ENCODE results near the gene TDRD7. TPM values are rescaled to one million over a fixed set of nuclear protein-coding genes. Genes with fewer than 3 reads are reported as not detected.
A peak's percentile ranks its signal among the peaks of the same experiment; 100 is the strongest.

The TDRD7 gene
- total RNA-seq, 1 donor from 2014 or later = 7.6 TPM

DNA sequence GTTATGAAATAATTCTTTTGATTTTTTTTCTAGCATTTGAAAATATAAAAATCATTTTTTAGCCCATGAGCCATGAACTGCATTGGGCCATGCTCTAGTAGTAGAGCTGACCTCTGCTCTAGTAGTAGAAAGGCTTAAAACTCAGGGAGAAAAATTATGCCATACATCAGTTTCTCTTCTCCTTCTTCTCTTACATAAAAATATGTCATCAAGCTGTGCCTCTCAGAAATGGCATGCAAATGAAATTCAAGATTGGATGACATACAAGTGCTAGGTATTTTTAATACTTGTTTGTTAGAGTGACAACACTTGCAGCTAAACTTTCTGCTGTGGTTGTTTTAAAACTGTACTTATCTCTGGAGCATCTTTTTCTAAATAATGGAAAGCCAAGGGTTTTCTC lies 47.4 kb downstream of the TDRD7 start:
- H3K9me3 Mint-ChIP-seq = no peaks in the 10 kb centered on the region
- H3K36me3 Mint-ChIP-seq = no peaks in the 10 kb centered on the region
- H3K27me3 Mint-ChIP-seq = no peaks in the 10 kb centered on the region

GRCh38 chr9:97462159-97462558 lies 50.3 kb downstream of the TDRD7 start:
- Mint-ChIP-seq H3K27ac (no peak overlapping the region), H3K4me1 (ENCODE audit: unreplicated experiment) (no peaks in the 10 kb centered on the region)
- no peak for DNase-seq (ENCODE audit: extremely low spot score, unreplicated experiment)

More for the DNA sequence above, 47.4 kb downstream of the TDRD7 start:
- DNase-seq (ENCODE audit: extremely low spot score, unreplicated experiment) = no peak
- TF ChIP-seq CTCF (conservative IDR thresholded peaks at IDR 0.05) = no peak
- no peaks in the 10 kb centered on the region for H3K4me1 Mint-ChIP-seq (ENCODE audit: unreplicated experiment)
- no peak overlapping the region for H3K4me3 Mint-ChIP-seq
- H3K27ac Mint-ChIP-seq = no peak overlapping the region

DNA sequence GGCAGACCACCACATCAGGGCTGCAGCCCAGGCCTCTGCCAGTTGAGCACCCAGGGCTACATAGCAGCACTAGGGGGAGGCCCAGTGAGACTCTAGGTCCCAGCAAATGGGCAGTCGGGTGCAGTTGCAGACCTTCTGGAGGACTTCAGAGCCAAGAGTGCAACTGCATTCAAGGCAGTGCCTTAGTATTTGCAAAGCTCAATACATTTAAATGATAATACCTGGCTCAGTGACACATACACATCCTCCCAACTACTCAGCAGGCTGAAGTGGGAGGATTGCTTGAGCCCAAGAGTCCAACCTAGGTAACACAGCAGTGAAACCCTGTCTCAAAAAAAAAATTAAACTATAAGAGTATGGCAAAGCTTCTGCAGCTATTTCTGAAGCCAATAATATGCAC lies 51.0 kb downstream of the TDRD7 start:
- no peak overlapping the region for H3K27ac Mint-ChIP-seq
- TF ChIP-seq CTCF (conservative IDR thresholded peaks at IDR 0.05) = no peak
- H3K4me1 Mint-ChIP-seq (ENCODE audit: unreplicated experiment) = no peaks in the 10 kb centered on the region
- no peak overlapping the region for H3K4me3 Mint-ChIP-seq
- no peaks in the 10 kb centered on the region for H3K36me3 Mint-ChIP-seq
- no peaks in the 10 kb centered on the region for H3K9me3 Mint-ChIP-seq
- no peaks in the 10 kb centered on the region for H3K27me3 Mint-ChIP-seq
- no peak for DNase-seq (ENCODE audit: extremely low spot score, unreplicated experiment)

More at GRCh38 chr9:97462159-97462558, 50.3 kb downstream of the TDRD7 start:
- no peaks in the 10 kb centered on the region for H3K27me3 Mint-ChIP-seq
- H3K4me3 Mint-ChIP-seq = no peak overlapping the region
- H3K9me3 Mint-ChIP-seq = no peaks in the 10 kb centered on the region
- H3K36me3 Mint-ChIP-seq = no peaks in the 10 kb centered on the region
- no peak for TF ChIP-seq CTCF (conservative IDR thresholded peaks at IDR 0.05)

DNA sequence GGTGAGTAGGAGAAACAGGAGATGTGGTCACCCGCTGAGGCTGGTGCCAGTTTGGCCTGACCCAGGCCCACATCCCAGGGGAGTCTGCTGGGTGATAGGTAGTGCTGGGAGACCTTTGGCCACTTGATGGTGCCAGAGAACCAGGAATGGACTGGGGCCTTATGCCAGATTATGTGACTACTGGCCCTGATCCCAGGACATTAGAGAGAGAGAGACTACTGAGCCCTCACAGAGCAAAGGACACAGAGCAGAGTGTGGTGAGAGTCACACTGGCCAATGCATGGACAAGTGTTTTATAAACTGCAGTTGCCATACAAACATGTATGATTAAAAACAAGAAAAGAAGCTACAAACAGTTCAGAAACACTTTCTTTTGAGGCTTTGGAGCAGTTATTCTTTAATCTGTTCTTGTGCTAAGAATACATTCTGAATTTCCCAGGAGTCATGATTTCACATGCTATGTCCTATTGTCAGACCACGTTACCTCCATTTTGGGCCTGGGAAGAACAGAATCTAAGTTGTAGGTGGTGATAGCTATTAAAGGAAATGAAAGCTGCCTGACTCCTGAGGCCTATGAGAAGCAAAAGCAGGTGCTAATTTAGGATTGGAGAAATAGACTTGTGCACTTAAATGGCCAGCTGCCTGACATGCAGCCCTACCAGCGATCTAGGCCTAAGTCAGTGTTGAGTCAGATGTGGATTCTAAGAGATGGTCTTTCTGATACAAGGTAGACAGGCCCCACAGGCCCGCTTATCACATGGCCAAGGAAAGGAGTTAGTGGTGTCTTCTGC lies 57.0 kb downstream of the TDRD7 start:
- DNase-seq (ENCODE audit: extremely low spot score, unreplicated experiment) = no peak
- H3K4me3 Mint-ChIP-seq = no peak overlapping the region

DNA sequence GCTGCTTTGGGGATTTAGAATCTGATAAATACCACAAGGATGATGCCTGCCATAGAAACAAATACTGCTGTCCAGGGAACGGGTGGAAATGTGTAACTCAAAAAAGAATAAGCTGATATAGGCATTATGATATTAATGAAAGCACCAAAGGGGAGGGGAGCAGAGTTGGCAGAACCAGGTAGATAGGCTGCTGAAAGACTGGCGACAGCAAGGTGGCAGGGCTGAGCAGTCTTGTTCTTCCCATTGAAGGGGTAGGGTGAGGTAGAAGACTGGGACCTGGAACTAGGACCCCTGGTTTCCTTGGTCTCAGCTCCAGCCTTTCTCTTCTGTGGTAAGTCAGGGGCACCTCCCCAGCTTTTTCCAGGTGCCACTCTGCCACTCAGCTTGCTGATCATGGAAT lies 58.2 kb downstream of the TDRD7 start:
- no peaks in the 10 kb centered on the region for H3K9me3 Mint-ChIP-seq
- no peak for DNase-seq (ENCODE audit: extremely low spot score, unreplicated experiment)
- TF ChIP-seq CTCF (conservative IDR thresholded peaks at IDR 0.05) = no peak
- peaks cover 4% of the 10 kb centered on the region for H3K27me3 Mint-ChIP-seq
- H3K4me3 Mint-ChIP-seq = no peak overlapping the region
- no peak overlapping the region for H3K27ac Mint-ChIP-seq
- no peaks in the 10 kb centered on the region for H3K4me1 Mint-ChIP-seq (ENCODE audit: unreplicated experiment)
- no peaks in the 10 kb centered on the region for H3K36me3 Mint-ChIP-seq

More for the DNA sequence above, 57.0 kb downstream of the TDRD7 start:
- no peaks in the 10 kb centered on the region for H3K9me3 Mint-ChIP-seq
- no peaks in the 10 kb centered on the region for H3K36me3 Mint-ChIP-seq
- TF ChIP-seq CTCF (conservative IDR thresholded peaks at IDR 0.05) = peak; percentile 82
- no peaks in the 10 kb centered on the region for H3K4me1 Mint-ChIP-seq (ENCODE audit: unreplicated experiment)
- peak overlapping the region; percentile 15 for H3K27ac Mint-ChIP-seq
- H3K27me3 Mint-ChIP-seq = no peaks in the 10 kb centered on the region
